ENCODE results near the gene SPN. TPM values are rescaled to one million over a fixed set of nuclear protein-coding genes. Genes with fewer than 3 reads are reported as not detected.

SPN gene
- total RNA-seq, 4 donors from 2014 or later: 1.1 to 1.5 (median 1.3) TPM

DNA sequence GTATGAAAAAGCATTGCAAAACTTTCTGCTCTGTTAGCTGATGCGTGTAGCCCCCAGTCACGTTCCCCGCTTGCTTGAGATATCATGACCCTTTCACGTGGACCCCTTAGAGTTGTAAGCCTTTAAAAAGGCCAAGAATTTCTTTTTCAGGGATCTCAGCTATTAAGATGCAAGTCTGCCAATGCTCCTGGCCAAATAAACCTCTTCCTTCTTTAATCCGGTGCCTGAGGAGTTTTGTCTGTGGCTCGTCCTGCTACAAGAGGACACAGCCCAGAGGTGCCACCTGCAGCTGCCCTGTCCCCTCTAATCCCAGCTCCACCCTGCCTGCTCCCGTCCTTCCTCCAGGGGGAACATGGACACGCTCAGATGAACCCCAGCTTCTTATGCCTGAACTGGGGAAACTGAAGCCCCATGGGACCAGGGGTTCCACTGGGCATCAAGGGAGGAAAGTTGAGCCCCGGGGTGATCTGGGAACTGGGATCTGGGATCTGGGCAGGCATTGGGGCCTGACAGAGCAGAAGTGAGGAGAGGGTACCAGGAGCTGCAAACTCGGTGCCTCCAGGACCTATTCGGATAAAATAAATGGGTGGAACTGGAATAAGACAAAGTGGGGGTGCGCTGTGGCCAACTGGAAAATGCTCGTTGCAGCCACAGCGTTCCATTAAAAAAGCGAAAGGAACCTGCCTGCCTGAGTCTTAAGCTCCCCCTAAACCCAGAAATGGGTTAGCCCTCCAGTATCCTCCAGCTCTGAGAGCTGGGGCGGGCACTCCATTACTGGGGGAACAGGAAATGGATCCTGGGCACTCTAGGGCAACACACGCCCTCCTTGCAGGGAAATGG is 35.7 kb downstream of the SPN start:
- Histone ChIP-seq H3K27me3 (no peaks in the 10 kb centered on the region), H3K9me3 (peaks cover 0 to 7% (median 0%) of the 10 kb centered on the region in 4 donors), H3K4me1 (peaks cover 0 to 5% (median 0%) of the 10 kb centered on the region in 4 donors), H3K27ac (no peak overlapping the region), H3K36me3 (peaks cover 0 to 7% (median 0%) of the 10 kb centered on the region in 3 donors), H3K4me3 (no peak overlapping the region)
- TF ChIP-seq EP300 (IDR thresholded peaks at IDR 0.05) (no peak), CTCF (IDR thresholded peaks at IDR 0.05) (no peak), POLR2A (IDR thresholded peaks at IDR 0.05) (no peak)
- no peak for DNase-seq (ENCODE audit: low spot score in 2 of 2)
- WGBS, 2 donors: 88% methylated on average over 17 of the region's 17 CpGs

DNA sequence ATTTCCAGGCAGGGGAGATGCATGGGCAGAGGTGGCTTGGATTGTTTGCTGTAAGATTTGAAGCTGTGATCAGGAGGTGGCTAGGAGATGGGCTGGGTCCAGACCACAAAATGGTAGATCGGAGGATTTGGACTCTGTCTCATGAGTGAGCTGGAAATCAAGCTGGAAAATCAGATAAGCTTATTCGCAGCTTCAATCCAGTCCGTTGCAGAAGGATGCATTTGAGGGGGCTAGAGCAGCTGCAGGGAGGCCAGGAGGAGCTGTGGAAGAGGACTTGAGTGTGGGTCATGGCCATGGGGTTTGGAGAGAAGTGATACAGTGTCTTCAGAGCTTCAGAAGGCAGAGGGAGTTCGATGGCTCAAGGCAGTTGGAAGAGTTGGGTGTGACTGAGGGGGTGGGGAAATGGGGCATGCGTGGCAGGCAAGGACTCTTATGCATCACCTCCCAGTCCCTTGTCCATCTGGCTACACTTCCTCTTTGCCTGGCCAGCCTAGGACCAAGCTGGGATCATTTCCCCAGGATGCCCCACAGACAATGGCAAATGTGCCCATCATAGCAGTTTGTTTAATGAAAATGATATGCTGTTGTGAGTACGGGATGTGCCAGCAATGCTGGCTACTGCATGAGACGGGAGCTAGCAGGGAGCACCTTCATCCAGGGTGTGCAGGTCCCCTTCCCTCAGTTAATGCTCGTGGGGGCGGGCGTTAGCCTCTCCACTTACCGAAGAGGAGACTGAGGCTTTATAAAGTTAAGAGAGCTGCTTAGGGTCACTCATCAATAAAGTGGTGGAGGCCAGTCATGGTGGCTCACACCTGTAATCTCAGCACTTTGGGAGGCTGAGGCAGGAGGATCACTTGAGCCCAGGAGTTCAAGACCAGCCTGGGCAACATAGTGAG is 36.5 kb downstream of the SPN start:
- no peak for DNase-seq (ENCODE audit: low spot score in 2 of 2)
- TF ChIP-seq EP300 (IDR thresholded peaks at IDR 0.05): no peak
- no peak for TF ChIP-seq POLR2A (IDR thresholded peaks at IDR 0.05)
- no peak for TF ChIP-seq CTCF (IDR thresholded peaks at IDR 0.05)
- WGBS, 2 donors: 80 to 82% methylated on average over 11 of the region's 11 CpGs

DNA sequence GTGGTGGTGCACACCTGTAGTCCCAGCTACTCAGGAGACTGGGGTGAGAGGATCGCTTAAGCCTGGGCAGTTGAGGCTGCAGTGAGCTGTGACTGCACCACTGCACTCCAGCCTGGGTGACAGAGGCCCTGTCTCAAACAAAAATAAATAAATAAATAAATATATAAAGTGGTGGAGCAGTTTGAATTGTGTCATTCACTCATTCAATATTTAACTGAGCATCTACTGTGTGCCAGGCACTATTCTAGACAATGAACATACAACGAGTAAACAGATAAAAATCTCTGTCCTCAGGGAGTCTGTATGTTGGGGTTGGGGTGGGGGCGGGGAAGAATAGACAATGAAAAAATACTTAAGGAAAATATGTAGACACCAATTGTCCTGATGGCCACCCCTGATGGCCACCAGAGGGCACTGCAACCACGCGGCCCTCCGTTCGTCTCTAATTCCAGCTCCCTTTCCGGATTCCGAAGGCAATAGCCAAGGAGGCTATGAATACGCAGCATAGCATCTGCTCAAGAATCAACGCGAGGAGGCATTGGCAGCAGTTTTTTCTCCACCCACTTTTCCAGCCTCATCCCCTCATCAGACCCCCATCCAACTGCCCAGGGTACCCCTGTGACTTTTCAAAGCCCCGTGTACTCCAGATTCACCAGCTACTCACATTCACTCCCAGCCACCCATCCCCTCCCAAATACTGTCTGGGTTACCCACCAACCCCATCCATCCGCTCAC is 37.4 kb downstream of the SPN start:
- Histone ChIP-seq H3K9me3 (peaks cover 0 to 7% (median 0%) of the 10 kb centered on the region in 4 donors), H3K27ac (no peak overlapping the region), H3K4me3 (no peak overlapping the region), H3K36me3 (peaks cover 0 to 7% (median 0%) of the 10 kb centered on the region in 3 donors), H3K4me1 (peaks cover 0 to 5% (median 0%) of the 10 kb centered on the region in 4 donors), H3K27me3 (no peaks in the 10 kb centered on the region)
- TF ChIP-seq POLR2A (IDR thresholded peaks at IDR 0.05) (no peak), CTCF (IDR thresholded peaks at IDR 0.05) (peak; percentile 68 to 88 (median 77))
- 14 to 15% methylated on average over 14 of the region's 14 CpGs for WGBS, 2 donors
- DNase-seq (ENCODE audit: low spot score in 2 of 2): peak; percentile 26 to 38

More for the DNA sequence above, 36.5 kb downstream of the SPN start:
- H3K27me3 ChIP-seq: no peaks in the 10 kb centered on the region
- peaks cover 0 to 7% (median 0%) of the 10 kb centered on the region in 3 donors for H3K36me3 ChIP-seq
- no peak overlapping the region for H3K27ac ChIP-seq
- H3K9me3 ChIP-seq: peaks cover 0 to 7% (median 0%) of the 10 kb centered on the region in 4 donors
- no peak overlapping the region for H3K4me3 ChIP-seq
- peaks cover 0 to 5% (median 0%) of the 10 kb centered on the region in 4 donors for H3K4me1 ChIP-seq

- WGBS, 2 donors: 81 to 85% methylated on average over 5 of the region's 5 CpGs
- DNase-seq (ENCODE audit: low spot score in 2 of 2): no peak
- H3K4me1 ChIP-seq: peaks cover 0 to 5% (median 0%) of the 10 kb centered on the region in 4 donors
- peaks cover 0 to 7% (median 0%) of the 10 kb centered on the region in 3 donors for H3K36me3 ChIP-seq
- H3K9me3 ChIP-seq: peaks cover 0 to 7% (median 0%) of the 10 kb centered on the region in 4 donors
- TF ChIP-seq EP300 (IDR thresholded peaks at IDR 0.05): no peak
- no peak for TF ChIP-seq CTCF (IDR thresholded peaks at IDR 0.05)
- TF ChIP-seq POLR2A (IDR thresholded peaks at IDR 0.05): no peak
- H3K27ac ChIP-seq: no peak overlapping the region
- no peaks in the 10 kb centered on the region for H3K27me3 ChIP-seq
- H3K4me3 ChIP-seq: no peak overlapping the region
Measured at GRCh38 chr16:29701214-29701555, 38.1 kb downstream of the SPN start.

All from tibial nerve (tissue), 4 donors.